ENCODE measurements around the gene LRP5.
A peak's percentile ranks its signal among the peaks of the same experiment; 100 is the strongest.
"Not testable (repeated sequence)": the region's sequence is repeated elsewhere in the genome, so short reads cannot be mapped to it uniquely, and the experiment has no call there.

Gene LRP5

DNA sequence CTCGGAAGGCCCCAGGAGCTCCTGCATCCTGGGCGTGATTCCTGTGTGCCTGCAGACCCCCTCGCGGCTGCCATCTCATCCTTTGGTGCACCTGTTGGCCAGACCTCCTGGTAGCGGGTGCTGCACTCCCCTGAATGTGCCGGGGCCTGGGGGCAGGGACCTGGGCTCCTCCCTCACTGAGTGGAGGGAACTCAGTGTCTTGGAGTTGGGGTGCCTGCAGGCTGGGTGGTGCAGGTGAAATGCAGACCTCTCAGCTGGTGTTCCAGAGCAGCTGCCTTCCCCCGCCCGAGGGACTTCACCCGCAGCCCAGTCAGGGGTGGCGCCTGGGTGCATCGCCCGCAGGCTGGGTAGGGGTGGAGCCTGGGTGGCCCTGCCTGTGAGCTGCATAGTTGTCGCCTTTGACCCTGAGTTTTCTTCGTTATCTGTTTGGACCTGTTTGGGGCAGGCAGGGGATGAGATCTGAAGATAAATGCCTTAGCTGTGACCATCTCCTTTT lies 31.4 kb downstream of the LRP5 start:
- no peak for FAIRE-seq
- DNase-seq (ENCODE audit: insufficient read length, low spot score), result no peak

DNA sequence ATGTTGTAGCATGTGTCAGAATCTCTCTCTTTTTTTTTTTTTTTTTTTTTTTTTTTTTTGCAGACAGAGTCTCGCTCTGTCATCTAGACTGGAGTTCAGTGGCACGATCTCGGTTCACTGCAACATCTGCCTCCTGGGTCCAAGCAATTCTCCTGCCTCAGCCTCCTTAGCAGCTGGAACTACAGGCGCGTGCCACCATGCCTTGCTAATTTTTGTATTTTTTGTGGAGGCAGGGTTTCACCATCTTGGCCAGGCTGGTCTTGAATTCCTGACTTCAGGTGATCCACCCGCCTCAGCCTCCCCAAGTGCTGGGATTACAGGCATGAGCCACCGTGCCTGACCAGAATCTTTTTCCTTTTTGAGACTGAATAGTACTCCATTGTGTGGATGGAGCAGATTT lies 32.4 kb downstream of the LRP5 start:
- FAIRE-seq, result not testable (repeated sequence)

GRCh38 chr11:68345776-68346461 lies 33.5 kb downstream of the LRP5 start:
- no peak for FAIRE-seq
- DNase-seq (ENCODE audit: insufficient read length, low spot score), result no peak

More for the DNA sequence above, 32.4 kb downstream of the LRP5 start:
- DNase-seq (ENCODE audit: insufficient read length, low spot score), result not testable (repeated sequence)

- peak; percentile 76 for FAIRE-seq
- DNase-seq (ENCODE audit: insufficient read length, low spot score), result no peak
Measured at GRCh38 chr11:68346462-68346790, 34.0 kb downstream of the LRP5 start.

GRCh38 chr11:68347345-68347744 lies 35.0 kb downstream of the LRP5 start:
- DNase-seq (ENCODE audit: insufficient read length, low spot score) (no peak), FAIRE-seq (no peak)

DNA sequence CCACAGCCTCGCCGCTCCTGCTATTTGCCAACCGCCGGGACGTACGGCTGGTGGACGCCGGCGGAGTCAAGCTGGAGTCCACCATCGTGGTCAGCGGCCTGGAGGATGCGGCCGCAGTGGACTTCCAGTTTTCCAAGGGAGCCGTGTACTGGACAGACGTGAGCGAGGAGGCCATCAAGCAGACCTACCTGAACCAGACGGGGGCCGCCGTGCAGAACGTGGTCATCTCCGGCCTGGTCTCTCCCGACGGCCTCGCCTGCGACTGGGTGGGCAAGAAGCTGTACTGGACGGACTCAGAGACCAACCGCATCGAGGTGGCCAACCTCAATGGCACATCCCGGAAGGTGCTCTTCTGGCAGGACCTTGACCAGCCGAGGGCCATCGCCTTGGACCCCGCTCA lies 35.5 kb downstream of the LRP5 start:
- DNase-seq (ENCODE audit: insufficient read length, low spot score) (no peak), FAIRE-seq (peak; percentile 75)

DNA sequence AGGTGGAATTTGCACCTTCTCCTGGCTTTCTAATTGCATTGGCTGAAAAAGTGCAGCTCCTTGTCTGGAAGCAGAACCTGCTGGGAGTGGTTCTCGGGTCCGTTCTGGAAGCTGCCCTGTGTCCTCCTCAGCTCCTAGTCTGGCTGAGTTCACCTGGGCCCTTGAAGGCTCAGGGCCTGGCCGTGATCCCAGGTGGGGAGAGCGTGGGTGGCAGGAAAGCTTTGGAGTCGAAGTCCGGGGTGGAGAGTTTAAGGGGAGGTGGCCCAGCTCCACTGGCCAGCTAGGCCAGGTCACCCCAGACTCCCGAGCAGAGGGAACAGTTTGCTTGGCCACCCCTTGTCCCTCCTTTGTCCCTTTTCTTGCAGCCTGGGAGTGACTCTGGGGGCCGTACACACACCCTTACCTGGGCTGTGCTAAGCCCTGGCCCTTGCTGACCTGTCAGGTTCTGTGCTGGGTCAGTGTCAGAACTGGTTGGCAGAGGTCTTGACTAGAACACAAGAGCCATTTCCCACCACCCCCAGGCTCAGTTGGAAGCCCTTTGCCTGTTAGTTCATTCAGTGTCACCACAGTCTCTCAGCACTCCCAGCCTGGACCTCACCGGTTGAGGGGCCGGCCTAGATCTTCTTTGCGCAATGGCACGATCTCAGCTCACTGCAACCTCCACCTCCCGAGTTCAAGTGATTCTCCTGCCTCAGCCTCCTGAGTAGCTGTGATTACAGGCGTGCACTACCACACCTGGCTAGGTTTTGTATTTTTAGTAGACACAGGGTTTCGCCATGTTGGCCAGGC lies 37.3 kb downstream of the LRP5 start:
- FAIRE-seq, result no peak
- no peak for DNase-seq (ENCODE audit: insufficient read length, low spot score)

GRCh38 chr11:68350759-68351449 lies 38.5 kb downstream of the LRP5 start:
- DNase-seq (ENCODE audit: insufficient read length, low spot score) (no peak), FAIRE-seq (peak; percentile 98)

GRCh38 chr11:68351450-68352275 lies 39.3 kb downstream of the LRP5 start:
- DNase-seq (ENCODE audit: insufficient read length, low spot score) (no peak), FAIRE-seq (no peak)

DNA sequence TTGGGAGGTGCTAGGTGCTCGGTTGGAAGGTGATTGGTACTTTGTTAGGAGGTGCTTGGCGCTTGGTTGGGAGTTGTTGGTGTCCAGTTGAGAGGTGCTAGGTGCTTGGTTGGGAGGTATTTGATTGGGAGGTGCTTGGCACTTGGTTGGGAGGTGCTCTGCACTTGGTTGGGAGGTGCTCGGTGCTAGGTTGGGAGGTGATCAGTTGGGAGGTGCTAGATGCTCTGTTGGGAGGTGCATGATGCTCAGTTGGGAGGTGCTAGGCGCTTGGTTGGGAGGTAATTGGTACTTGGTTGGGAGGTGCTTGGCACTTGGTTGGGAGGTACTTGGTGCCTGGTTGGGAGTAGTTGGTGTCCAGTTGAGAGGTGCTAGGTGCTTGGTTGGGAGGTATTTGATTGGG lies 40.2 kb downstream of the LRP5 start:
- FAIRE-seq (peak; percentile 94), DNase-seq (ENCODE audit: insufficient read length, low spot score) (no peak)

GRCh38 chr11:68353118-68353517 lies 40.7 kb downstream of the LRP5 start:
- DNase-seq (ENCODE audit: insufficient read length, low spot score) (no peak), FAIRE-seq (no peak)

GRCh38 chr11:68353669-68354068 lies 41.3 kb downstream of the LRP5 start:
- FAIRE-seq, result peak; percentile 75
- no peak for DNase-seq (ENCODE audit: insufficient read length, low spot score)

DNA sequence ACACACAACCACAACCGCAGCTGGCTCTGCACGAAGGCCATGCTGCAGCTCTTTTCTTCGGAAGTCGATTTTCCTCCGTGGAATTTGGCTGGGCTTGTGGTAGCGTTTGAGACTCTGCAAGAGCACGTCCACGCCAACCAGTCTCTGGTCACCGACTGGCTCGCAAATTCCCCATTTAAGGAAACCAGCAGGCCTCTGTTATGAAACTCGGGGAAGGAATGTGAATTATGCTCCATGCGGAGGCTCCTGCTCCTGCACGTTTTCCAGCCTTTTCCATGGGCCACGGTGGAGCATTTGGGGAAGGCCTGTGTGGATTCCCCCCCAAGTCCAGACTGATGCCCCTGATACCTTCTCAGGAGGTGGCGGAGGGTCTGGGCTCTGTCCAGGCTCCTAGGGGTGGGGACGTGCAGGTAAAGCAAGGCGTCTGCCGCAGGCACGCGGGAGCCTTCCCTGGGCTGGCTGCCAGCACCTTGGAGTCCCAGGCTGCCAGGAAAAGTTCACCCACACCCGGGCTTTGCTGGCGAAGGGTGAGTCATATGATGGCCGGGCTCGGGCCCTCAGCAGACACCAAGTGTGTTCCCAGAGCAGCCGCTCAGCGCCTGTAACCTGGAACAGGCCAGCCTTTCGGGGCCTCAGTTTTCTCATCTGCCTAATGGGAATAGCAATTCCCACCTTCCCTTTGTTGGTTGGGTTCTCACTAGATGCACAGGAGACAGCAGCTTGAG lies 41.9 kb downstream of the LRP5 start:
- DNase-seq (ENCODE audit: insufficient read length, low spot score), result peak; percentile 97
- peak; percentile 97 for FAIRE-seq

DNA sequence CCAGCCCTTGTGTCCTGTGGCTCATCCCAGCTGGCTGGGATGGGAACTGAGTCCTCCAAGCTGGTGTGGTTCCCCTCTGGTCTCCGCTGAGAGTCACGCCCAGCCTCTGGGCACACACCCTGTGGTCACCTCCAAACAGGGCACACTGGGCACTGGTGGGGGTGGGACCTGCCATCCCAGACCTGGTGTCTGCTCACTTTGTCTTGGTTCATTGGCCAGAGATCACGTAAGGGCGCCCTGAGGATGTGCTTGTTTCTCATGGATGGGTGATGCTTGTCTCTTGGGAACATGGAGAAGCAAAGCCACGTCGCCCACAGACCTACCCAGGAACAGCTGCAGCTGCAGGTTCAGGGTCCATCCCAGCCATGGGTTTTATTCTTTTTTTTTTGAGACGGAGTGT lies 43.1 kb downstream of the LRP5 start:
- DNase-seq (ENCODE audit: insufficient read length, low spot score) (no peak), FAIRE-seq (peak; percentile 84)

DNA sequence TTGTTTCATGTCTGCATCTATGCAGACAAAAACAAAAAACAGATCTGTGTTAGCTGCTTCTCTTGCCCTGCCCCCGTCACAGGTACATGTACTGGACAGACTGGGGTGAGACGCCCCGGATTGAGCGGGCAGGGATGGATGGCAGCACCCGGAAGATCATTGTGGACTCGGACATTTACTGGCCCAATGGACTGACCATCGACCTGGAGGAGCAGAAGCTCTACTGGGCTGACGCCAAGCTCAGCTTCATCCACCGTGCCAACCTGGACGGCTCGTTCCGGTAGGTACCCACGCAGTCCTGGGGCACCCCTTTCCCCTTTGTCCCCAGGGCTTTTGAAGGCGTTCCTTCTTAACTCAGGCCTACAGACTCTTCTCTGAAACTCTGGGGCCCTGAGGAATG lies 45.2 kb downstream of the LRP5 start:
- FAIRE-seq (peak; percentile 9), DNase-seq (ENCODE audit: insufficient read length, low spot score) (no peak)

DNA sequence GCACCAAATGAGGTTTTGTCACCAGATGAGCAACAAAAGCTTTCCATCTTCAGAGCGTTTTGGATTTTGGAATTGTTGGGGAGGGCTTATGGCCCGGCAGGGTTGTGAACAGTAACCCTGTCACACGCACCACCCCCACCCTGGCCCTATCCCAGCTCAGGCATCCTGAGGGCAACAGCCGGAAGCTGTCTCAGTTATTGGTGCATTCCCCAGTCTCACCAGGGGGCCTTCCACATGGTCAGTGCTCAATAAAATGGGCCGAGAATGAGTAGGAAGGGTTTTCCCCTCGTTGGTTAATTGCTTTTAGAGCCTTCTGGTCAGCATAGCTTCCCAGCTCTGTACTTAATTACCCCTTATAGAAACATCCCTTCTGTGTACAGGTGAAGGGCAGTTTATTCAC lies 46.0 kb downstream of the LRP5 start:
- DNase-seq (ENCODE audit: insufficient read length, low spot score) (no peak), FAIRE-seq (no peak)

DNA sequence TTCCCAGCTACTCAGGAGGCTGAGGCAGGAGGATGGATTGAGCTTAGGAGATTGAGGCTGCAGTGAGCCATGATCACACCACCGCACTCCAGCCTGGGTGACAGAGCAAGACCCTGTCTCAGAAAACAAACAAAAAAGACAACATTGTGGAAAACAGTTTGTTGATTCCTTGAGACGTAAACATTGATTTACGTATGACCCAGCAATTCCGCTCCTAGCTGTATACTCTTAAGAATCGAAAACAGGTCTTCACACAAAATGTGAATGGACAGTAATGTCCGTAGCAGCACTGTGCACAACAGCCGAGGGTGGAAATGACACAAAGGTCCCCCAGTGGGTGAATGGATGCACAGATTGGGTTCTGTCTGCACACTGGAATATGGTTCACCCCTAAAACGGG lies 49.3 kb downstream of the LRP5 start:
- no peak for DNase-seq (ENCODE audit: insufficient read length, low spot score)
- no peak for FAIRE-seq

DNA sequence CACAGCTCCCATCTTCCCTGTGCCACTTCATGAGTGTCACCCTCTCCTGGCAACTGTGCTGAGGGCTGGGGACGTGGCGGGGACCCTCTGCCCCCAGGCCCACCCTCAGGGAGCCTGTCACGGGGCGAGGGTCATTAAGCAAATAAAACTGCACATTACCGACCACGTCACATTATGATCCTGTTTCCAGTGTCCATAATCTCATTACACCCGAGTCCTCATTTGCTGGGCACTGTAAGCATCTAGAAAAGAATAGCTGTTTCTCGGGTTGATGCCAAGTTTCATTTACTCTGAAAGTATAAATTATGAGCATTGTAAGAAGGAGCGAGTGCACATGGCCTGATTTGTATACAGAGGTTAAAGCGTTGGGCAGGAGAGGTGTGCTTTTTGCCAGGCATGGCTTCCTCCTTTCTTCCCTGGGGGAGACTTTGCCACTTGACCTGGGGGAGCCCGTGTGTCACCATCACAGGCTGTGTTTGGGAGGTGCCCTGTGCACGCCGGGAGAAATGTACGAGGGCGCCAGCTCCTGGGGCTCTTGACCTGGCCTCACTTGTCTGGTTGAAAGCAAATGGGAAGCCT lies 50.5 kb downstream of the LRP5 start:
- no peak for DNase-seq (ENCODE audit: insufficient read length, low spot score)
- FAIRE-seq, result no peak

DNA sequence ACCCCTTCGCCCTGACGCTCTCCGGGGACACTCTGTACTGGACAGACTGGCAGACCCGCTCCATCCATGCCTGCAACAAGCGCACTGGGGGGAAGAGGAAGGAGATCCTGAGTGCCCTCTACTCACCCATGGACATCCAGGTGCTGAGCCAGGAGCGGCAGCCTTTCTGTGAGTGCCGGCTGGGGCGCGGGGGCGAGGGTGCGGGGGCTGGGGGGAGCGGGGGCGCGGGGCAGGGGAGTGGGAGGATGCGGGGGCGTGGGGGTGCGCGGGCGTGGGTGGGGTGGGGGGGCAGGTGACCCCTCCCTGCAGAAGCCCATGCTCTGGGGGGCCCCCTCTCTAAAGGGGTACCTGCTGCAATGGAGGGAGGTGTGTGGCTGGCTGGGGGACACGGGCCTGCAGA lies 51.4 kb downstream of the LRP5 start:
- FAIRE-seq, result no peak
- no peak for DNase-seq (ENCODE audit: insufficient read length, low spot score)

DNA sequence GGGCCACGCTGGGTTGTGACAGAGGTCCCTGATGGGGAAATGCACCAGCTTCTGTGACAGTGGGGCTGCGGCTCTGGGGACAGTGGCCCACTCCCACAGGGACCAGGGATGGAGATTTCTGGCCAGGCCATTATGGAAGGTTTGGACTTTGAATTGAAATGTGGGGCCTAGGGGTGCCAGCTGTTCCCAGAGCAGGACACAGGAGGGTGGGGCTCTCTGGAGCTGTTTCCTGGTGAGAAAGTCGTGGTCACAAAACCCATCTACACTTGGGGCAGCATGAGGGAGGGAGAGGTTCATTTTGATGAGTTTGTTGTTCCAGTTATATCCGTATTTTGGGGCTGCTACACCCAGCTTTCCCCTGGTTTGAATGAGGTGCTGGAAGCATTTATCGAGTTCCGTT lies 52.2 kb downstream of the LRP5 start:
- DNase-seq (ENCODE audit: insufficient read length, low spot score) (no peak), FAIRE-seq (no peak)
